ENCODE measurements around the gene ADAMTSL1.

GRCh38 chr9:18748251-18748701, 274.3 kb downstream of the ADAMTSL1 start:
- TF ChIP-seq NFRKB (IDR thresholded peaks at IDR 0.05) (no peak), FOXK2 (IDR thresholded peaks at IDR 0.05) (no peak), SUZ12 (IDR thresholded peaks at IDR 0.05) (no peak), LEF1 (IDR thresholded peaks at IDR 0.05; ENCODE audit: borderline replicate concordance) (no peak), FOXM1 (IDR thresholded peaks at IDR 0.05; ENCODE audit: borderline replicate concordance) (no peak), ARNT (IDR thresholded peaks at IDR 0.05) (no peak), BHLHE40 (IDR thresholded peaks at IDR 0.05; ENCODE audit: borderline replicate concordance) (no peak), TARDBP (IDR thresholded peaks at IDR 0.05) (no peak), CTBP1 (IDR thresholded peaks at IDR 0.05; ENCODE audit: borderline replicate concordance) (no peak), ZNF384 (IDR thresholded peaks at IDR 0.05) (no peak), ELF4 (IDR thresholded peaks at IDR 0.05) (no peak), L3MBTL2 (conservative IDR thresholded peaks at IDR 0.05) (no peak)

Measured in HEK293T (cell line).